ENCODE measurements around the gene SLC16A10. TPM values are rescaled to one million over a fixed set of nuclear protein-coding genes. Genes with fewer than 3 reads are reported as not detected.

SLC16A10 gene
- total and polyA plus RNA-seq, 2 donors (not counting 3 experiments of a cell fraction or from before 2014, with no cell fraction given) = not detected

GRCh38 chr6:111076024-111076695 is 11.1 kb upstream of the SLC16A10 start:
- CTCF ChIA-PET = interaction anchor here (0.9 to 1.7 kb wide), 2 partner anchors 19 to 65 kb away, joined by 3 to 4 read pairs; no protein-coding TSS in a partner anchor
- Histone ChIP-seq H3K27me3 (ENCODE audit: control insufficient read depth in 2 of 2, insufficient read depth in 2 of 2, low read length in 2 of 2) (peaks cover 9 to 16% of the 10 kb centered on the region in 2 experiments), H2AFZ (ENCODE audit: low read depth, low read length) (no peak overlapping the region), H4K20me1 (replicated peaks; ENCODE audit: control insufficient read depth, extremely low read depth, insufficient read depth, low read length) (no peaks in the 10 kb centered on the region), H3K4me2 (ENCODE audit: insufficient read depth, low read length) (no peak overlapping the region), H3K4me3 (replicated peaks in 1 of 3; ENCODE audit: insufficient read depth in 1 of 3, low read depth in 1 of 3, low read length in 3 of 3) (no peak overlapping the region), H3K36me3 (ENCODE audit: control insufficient read depth in 2 of 2, extremely low read depth in 1 of 2, insufficient read depth in 2 of 2, low read length in 2 of 2) (no peaks in the 10 kb centered on the region), H3K9ac (replicated peaks; ENCODE audit: extremely low read depth, insufficient read depth, low read length) (no peak overlapping the region), H3K9me3 (replicated peaks; ENCODE audit: control insufficient read depth, insufficient read depth, low read length) (no peaks in the 10 kb centered on the region), H3K4me1 (ENCODE audit: control insufficient read depth, extremely low read depth, insufficient read depth, low read length) (no peaks in the 10 kb centered on the region), H3K27ac (ENCODE audit: insufficient read depth, low read depth, low read length) (no peak overlapping the region), H3K79me2 (ENCODE audit: control insufficient read depth, insufficient read depth, low read length) (no peaks in the 10 kb centered on the region), H3K9me1 (replicated peaks; ENCODE audit: control insufficient read depth, extremely low read depth, insufficient read depth, low read length) (no peaks in the 10 kb centered on the region)
- no peak for FAIRE-seq
- dilution Hi-C loops (cut with MboI; ENCODE audit: extremely low pct_ligation_motif_present, low sequenced_read_pairs) (no loop called here), intact Hi-C loops (cut with micrococcal nuclease) (no loop called here)
- BruUV-seq (replicated peaks) = no TSS peak
- no peak for DNase-seq (ENCODE audit: low read depth, low spot score)
- POLR2A ChIA-PET = no interaction called here
- TF ChIP-seq GATA2 (IDR thresholded peaks at IDR 0.05; ENCODE audit: insufficient read depth, insufficient read length, low read depth, low read length) (no peak), POLR2A (IDR thresholded peaks at IDR 0.05; ENCODE audit: low read depth, low read length) (no peak), MAX (IDR thresholded peaks at IDR 0.05; ENCODE audit: insufficient read depth, insufficient read length) (no peak), FOS (IDR thresholded peaks at IDR 0.05; ENCODE audit: borderline replicate concordance, insufficient read depth, low read length) (no peak), EZH2 (IDR thresholded peaks at IDR 0.05; ENCODE audit: borderline replicate concordance, low read depth, low read length, severe bottlenecking) (no peak), POLR2AphosphoS5 (IDR thresholded peaks at IDR 0.05; ENCODE audit: insufficient read depth, low read depth, low read length) (no peak), JUN (IDR thresholded peaks at IDR 0.05; ENCODE audit: borderline replicate concordance, insufficient read depth, insufficient read length, low read depth) (no peak), MYC (IDR thresholded peaks at IDR 0.05; ENCODE audit: low read depth, low read length) (no peak)
- TF ChIP-seq, protein P1, sequence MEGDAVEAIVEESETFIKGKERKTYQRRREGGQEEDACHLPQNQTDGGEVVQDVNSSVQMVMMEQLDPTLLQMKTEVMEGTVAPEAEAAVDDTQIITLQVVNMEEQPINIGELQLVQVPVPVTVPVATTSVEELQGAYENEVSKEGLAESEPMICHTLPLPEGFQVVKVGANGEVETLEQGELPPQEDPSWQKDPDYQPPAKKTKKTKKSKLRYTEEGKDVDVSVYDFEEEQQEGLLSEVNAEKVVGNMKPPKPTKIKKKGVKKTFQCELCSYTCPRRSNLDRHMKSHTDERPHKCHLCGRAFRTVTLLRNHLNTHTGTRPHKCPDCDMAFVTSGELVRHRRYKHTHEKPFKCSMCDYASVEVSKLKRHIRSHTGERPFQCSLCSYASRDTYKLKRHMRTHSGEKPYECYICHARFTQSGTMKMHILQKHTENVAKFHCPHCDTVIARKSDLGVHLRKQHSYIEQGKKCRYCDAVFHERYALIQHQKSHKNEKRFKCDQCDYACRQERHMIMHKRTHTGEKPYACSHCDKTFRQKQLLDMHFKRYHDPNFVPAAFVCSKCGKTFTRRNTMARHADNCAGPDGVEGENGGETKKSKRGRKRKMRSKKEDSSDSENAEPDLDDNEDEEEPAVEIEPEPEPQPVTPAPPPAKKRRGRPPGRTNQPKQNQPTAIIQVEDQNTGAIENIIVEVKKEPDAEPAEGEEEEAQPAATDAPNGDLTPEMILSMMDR (IDR thresholded peaks at IDR 0.05; ENCODE audit: extremely low read depth in 1 of 2, insufficient read depth in 1 of 2, low read depth in 1 of 2, low read length in 2 of 2) = no peak

Data from endothelial cell of umbilical vein (primary cell).